CD8-positive, alpha-beta memory T cell (primary cell): ENCODE results near the gene ATG4A. TPM values are rescaled to one million over a fixed set of nuclear protein-coding genes. Genes with fewer than 3 reads are reported as not detected.

ENCODE experiments used
- polyA plus RNA-seq: library from polyadenylated mRNA; unstranded; fragments of 300-500 nt; fragmentation: Illumina TruSeq; gene quantifications from one replicate; pipeline ENCODE4 v1.2.3, GENCODE V29; 2021
- total RNA-seq, 2 experiments: library from RNA; stranded (reverse); gene quantifications; one replicate each; pipeline ENCODE4 v1.2.3, GENCODE V29; 2021

ATG4A gene
- total and polyA plus RNA-seq, 3 experiments from 2014 or later: 10.7 to 20.4 (median 10.8) TPM

Other genes with a start within 250 kb of the ATG4A start
- gene TEX13B, start 109.4 kb upstream of the ATG4A start, total RNA-seq: not detected
- gene TEX13B, start 109.4 kb upstream of the ATG4A start, polyA plus RNA-seq: not detected
- gene VSIG1, start 46.7 kb upstream of the ATG4A start, total RNA-seq: 1 to 10 TPM; 1.9 to 3.1 TPM
- 14.9 TPM for gene VSIG1, start 46.7 kb upstream of the ATG4A start, polyA plus RNA-seq
- 10 to 100 TPM; 40.4 to 43.0 TPM for gene PSMD10, start 236 bp upstream of the ATG4A start, total RNA-seq
- gene PSMD10, start 236 bp upstream of the ATG4A start, polyA plus RNA-seq: 55.2 TPM